MM.1S (cell line): Measurements from ENCODE around the gene RECQL5.

Source experiments
- CTCF ChIP-seq: fragments of 300-600 bp; sonication (generic); IDR thresholded peaks from 2 replicates; pipeline ENCODE4 v1.5.1; 2016; ENCODE audit warnings: antibody characterized with exemption, low read length, mixed read lengths
- EZH2 ChIP-seq: fragments of 300-600 bp; sonication (generic); optimal IDR thresholded peaks from 2 replicates; pipeline ENCODE3; 2017; ENCODE audit warnings: low read depth, mild to moderate bottlenecking, antibody characterized with exemption, low read length, mixed read lengths

DNA sequence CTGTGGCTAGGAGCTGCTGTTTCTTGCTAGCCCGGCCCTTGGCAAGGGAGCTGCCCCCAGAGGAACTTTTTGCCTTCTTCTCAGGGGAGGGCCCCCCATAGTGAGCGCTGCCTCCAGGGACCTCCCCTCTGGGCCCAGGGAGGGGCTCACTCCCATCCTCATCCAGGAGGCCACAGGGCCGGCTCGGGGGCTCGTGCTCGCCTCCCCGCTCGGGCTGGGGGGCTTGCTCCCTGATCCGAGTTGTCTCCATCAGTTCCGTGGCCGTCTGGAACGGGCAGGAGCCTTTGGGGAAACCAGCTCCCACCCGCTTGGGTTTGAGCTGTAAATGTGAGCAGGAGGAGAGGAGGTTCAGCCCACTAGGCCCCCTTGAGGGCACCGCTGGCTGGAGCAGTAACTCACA, 37.8 kb downstream of the RECQL5 start:
- no peak for TF ChIP-seq CTCF
- no peak for TF ChIP-seq EZH2
